Left ventricle myocardium inferior (tissue), 1 donor: ENCODE results near the gene SAMD4B. TPM values are rescaled to one million over a fixed set of nuclear protein-coding genes. Genes with fewer than 3 reads are reported as not detected.
A peak's percentile ranks its signal among the peaks of the same experiment; 100 is the strongest.

ENCODE experiments used
- DNase-seq: peaks from one replicate; pipeline ENCODE4 v3.0.0-alpha.2; 2020
- H3K27ac ChIP-seq: fragments of 200-600 bp; replicated peaks from 2 replicates; pipeline ENCODE4 v1.8.0; 2021
- H3K27me3 ChIP-seq: fragments of 200-600 bp; 2 replicates; pipeline ENCODE4 v1.8.0; 2021; ENCODE audit warnings: low read depth
- H3K36me3 ChIP-seq: fragments of 200-600 bp; 2 replicates; pipeline ENCODE4 v1.8.0; 2021
- H3K4me1 ChIP-seq: fragments of 200-600 bp; 2 replicates; pipeline ENCODE4 v1.8.0; 2021
- H3K4me3 ChIP-seq: fragments of 200-600 bp; 2 replicates; pipeline ENCODE4 v1.8.0; 2021; ENCODE audit warnings: mild to moderate bottlenecking, moderate library complexity
- H3K9me3 ChIP-seq: fragments of 200-600 bp; replicated peaks from 2 replicates; pipeline ENCODE4 v1.8.0; 2021
- CTCF ChIP-seq: fragments of 200-600 bp; IDR thresholded peaks from 2 replicates; pipeline ENCODE4 v1.8.0; 2021; ENCODE audit warnings: antibody characterized with exemption, mild to moderate bottlenecking, borderline replicate concordance
- intact Hi-C: fragments of 100-400 bp; cut with micrococcal nuclease; formaldehyde crosslinking; loops from one replicate; pipeline ENCODE4 v1.11.0; 2022
- total RNA-seq: library from RNA; stranded (reverse); fragmentation: NEBNext Ultra II Directional; extraction: Animal tissue kit (Norgen Biotek cat#: 25700); gene quantifications from one replicate; pipeline ENCODE4 v1.2.1, GENCODE V29; 2021
- donor health status: DM: no; HTN: yes; CAD: no; lungs with severe emphysema.

SAMD4B gene
- total RNA-seq, 1 donor from 2014 or later = 47.9 TPM

- TF ChIP-seq CTCF = no peak
- intact Hi-C loops = no loop called here
- no peaks in the 10 kb centered on the region for H3K9me3 ChIP-seq
- no peaks in the 10 kb centered on the region for H3K27me3 ChIP-seq
- H3K27ac ChIP-seq = peak overlapping the region; percentile 88
- peaks cover 15% of the 10 kb centered on the region for H3K36me3 ChIP-seq
- peaks cover 58% of the 10 kb centered on the region for H3K4me1 ChIP-seq
- no peak for DNase-seq
- H3K4me3 ChIP-seq = no peak overlapping the region
Measured at GRCh38 chr19:39399668-39400050, 57.4 kb downstream of the SAMD4B start.

- DNase-seq = no peak
- no peak for TF ChIP-seq CTCF
- H3K27ac ChIP-seq = peak overlapping the region; percentile 99
- H3K9me3 ChIP-seq = no peaks in the 10 kb centered on the region
- no peaks in the 10 kb centered on the region for H3K27me3 ChIP-seq
- intact Hi-C loops = no loop called here
- peaks cover 12% of the 10 kb centered on the region for H3K36me3 ChIP-seq
- H3K4me3 ChIP-seq = no peak overlapping the region
- peaks cover 62% of the 10 kb centered on the region for H3K4me1 ChIP-seq
Measured at GRCh38 chr19:39400061-39400460, 57.8 kb downstream of the SAMD4B start.

GRCh38 chr19:39401070-39401548 is 58.9 kb downstream of the SAMD4B start:
- Histone ChIP-seq H3K27me3 (no peaks in the 10 kb centered on the region), H3K9me3 (no peaks in the 10 kb centered on the region), H3K36me3 (peaks cover 1% of the 10 kb centered on the region), H3K4me3 (no peak overlapping the region), H3K27ac (peak overlapping the region; percentile 99), H3K4me1 (peaks cover 72% of the 10 kb centered on the region)
- TF ChIP-seq CTCF = no peak
- no peak for DNase-seq
- intact Hi-C loops = no loop called here

DNA sequence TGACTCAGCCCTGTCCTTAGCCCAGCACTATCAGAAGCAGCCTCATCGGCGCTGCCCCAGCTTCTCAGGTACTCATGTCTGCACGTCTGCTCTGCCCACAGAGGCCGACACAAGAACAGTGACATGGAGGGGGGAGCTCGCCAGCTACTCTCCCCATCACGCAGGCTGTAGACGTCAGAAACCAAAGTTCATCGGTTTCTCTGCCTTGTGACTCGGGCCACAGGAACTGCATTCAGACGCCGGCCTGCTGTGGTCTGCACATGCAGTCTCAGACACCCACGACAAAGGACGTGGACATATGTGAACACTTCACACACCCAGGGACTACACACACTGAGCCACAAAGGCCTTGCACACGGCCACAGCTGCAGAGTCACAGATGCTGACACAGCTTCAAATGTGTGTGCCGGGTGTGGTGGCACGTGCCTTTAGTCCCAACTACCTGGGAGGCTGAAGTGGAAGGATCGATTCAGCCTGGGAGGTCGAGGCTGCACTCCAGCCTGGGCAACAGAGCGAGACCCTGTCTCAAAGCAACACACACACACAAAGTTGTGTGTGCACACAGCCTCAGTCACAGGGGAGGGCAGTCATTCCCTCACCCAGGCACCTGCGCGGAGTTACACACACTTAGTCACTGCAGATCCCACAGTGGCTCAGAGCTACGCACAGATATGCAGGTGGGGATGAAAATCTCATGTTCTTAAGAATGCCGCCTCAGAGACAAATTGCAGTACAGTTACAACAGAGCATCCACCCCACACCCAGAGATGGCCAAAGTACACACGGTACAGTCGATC is 59.5 kb downstream of the SAMD4B start:
- intact Hi-C loops = no loop called here
- H3K27ac ChIP-seq = peak overlapping the region; percentile 99
- H3K27me3 ChIP-seq = no peaks in the 10 kb centered on the region
- no peak for TF ChIP-seq CTCF
- H3K4me3 ChIP-seq = peak overlapping the region; percentile 73
- no peaks in the 10 kb centered on the region for H3K9me3 ChIP-seq
- H3K36me3 ChIP-seq = no peaks in the 10 kb centered on the region
- H3K4me1 ChIP-seq = peaks cover 73% of the 10 kb centered on the region
- DNase-seq = no peak

- DNase-seq = peak; percentile 94
- Histone ChIP-seq H3K4me3 (peak overlapping the region; percentile 73), H3K36me3 (peaks cover 3% of the 10 kb centered on the region), H3K27ac (peak overlapping the region; percentile 99), H3K4me1 (peaks cover 73% of the 10 kb centered on the region), H3K27me3 (no peaks in the 10 kb centered on the region), H3K9me3 (no peaks in the 10 kb centered on the region)
- intact Hi-C loops = no loop called here
- no peak for TF ChIP-seq CTCF
Measured at GRCh38 chr19:39402346-39403300, 60.4 kb downstream of the SAMD4B start.
